Heart left ventricle (tissue), 13 donors: Measurements from ENCODE around the gene R3HDM2.

Experiments
- CTCF ChIP-seq, 12 donors: fragments of 200-600 bp; sonication (generic) in 4 of 12; IDR thresholded peaks; one replicate each; pipeline versions ENCODE4 v1.5.0 to v1.8.0; 2018 to 2022; ENCODE audit warnings: antibody characterized with exemption in 12 of 12, mild to moderate bottlenecking in 5 of 12
- POLR2A ChIP-seq, 2 donors: fragments of 450-650 bp; IDR thresholded peaks; one replicate each; pipeline ENCODE4 v1.6.1; 2017; ENCODE audit warnings: antibody characterized with exemption in 2 of 2, mild to moderate bottlenecking in 2 of 2, moderate library complexity in 2 of 2
- donor health status: ischemic (EF 13 %, LVEDD 7.1; RV severe dilation, severe dysfunction).
- donor health status: DM: no; HTN: yes; CAD: no.
- donor health status: DM: no; HTN: no; CAD: no.
- donor health status: ischemic (EF 25% LVEDD 6.9; RV normal size, moderate dysfunction).
- donor health status: ischemic (EF 25% LVEDD 5.7; RV mildly dilated, moderate dysfunction).
- donor health status: ischemic (EF 35%, LVEDD 5.7; RV mildly dilated, moderate dysfunction).
- donor health status: nonischemic (EF 11% LVEDD 7.7; RV severe dilation, severe dysfunction).
- donor health status: DM: yes; HTN: yes; CAD: no.
- donor health status: PGD.
- donor health status: ischemic (EF 29% LVEDD 5.4; RV normal size, mild dysfunction).
- donor health status: nonischemic (EF 23%, LVEDD 6.1; RV moderate dilation, normal function).

- TF ChIP-seq CTCF (IDR thresholded peaks at IDR 0.05) = peak in 7 of 12 donors; percentile 13 to 32 (median 20)
- TF ChIP-seq POLR2A (IDR thresholded peaks at IDR 0.05) = no peak
These were observed 522 bp downstream of the R3HDM2 start for GRCh38 chr12:57430112-57430930.
